ENCODE data around the gene ITPR2.

The ITPR2 gene

DNA sequence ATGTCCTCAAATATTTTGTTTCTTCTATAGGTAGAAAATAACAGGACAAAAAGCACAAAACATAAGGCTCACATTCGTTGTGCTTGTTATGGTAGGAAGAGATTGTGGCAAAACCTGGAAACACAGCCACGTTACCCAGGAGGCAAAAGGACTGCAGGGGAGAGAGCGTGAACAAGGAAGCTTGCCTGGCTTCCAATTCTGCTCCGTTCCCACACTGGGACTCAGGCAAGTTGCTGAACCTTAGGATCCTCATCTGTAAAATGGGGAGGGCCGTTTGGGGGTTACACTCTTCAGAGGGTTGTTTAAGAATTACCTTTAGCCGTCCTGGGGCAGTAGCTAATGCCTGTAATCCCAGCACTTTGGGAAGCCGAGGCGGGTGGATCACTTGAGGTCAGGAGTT lies 432.4 kb downstream of the ITPR2 start:
- DNase-seq (ENCODE audit: low read depth in 2 of 2): no peak

DNA sequence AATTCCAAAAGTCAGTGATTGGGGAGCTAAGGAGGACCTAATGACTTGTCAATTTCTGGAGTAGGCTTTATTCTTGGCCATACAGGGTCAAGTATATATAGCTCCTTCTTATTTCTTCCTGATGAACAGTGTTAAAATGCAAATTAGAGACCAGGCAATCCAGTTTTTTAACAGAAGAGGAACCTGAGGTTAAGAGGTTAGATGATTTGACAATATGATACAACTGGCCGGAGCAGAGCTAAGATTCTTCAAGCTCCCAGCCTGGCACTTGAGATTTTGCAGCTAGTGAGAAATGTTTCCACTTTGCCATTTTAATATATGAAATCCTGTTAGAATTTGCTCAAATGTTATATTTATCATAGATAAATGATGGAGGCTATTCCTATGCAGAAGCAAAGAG lies 433.6 kb downstream of the ITPR2 start:
- DNase-seq (ENCODE audit: low read depth in 2 of 2): no peak

DNA sequence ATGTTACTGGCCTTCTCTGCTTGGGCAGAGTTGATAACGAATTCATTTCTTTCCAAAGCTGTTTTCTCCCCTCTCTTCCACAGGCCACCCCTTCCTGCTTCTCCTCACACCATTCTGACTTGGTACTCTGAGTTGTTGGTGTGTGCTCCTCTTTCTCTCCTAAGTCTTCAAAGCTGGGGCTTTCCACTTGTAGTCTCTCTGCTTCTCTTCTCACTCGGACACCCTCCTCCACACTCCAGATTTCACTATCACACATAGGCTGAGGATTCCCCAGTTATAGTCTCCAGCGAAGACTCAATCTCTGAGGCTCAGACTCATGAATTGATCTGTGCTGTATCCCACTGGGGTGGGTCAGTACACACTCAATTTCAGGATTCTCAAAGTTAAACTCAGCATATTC lies 436.6 kb downstream of the ITPR2 start:
- DNase-seq (ENCODE audit: low read depth in 2 of 2): no peak

DNA sequence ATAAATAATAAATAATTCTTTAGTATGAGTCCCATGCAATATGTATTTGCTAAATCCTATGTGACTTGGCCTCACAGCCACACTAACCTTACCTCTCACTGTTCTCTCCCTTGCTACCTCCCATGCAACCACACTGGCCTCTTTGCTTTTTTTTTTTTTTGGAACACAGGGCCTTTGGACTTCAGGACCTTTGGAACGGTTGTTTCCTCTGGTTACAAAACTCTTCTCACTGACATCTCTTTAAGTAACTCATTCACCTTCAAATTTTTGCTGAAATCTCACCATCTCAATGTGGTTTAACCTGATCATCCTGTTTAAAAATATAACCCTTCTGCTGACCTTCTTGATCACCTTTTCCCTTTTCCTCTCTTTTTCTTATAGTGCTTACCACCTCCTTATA lies 443.7 kb downstream of the ITPR2 start:
- no peak for DNase-seq (ENCODE audit: low read depth in 2 of 2)

DNA sequence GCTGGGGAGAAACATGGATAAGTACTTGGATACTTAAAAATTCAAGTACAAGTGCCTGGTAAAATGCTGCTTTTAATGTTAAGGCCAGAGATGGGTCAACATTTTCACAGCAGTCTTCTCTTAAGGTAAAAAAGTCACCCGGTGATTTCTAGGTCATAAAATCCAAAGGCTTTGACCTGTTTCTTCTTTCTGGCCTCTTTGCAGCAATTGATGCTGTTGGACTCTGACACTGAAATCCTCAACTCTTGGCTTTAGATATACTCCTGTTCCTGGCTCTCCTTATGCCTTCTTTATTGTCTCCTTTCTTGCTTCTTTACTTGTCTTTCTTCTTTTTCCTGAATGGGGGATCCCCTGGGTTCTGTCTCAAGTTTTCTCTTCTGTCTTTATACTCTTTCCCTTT lies 448.5 kb downstream of the ITPR2 start:
- no peak for DNase-seq (ENCODE audit: low read depth in 2 of 2)

DNA sequence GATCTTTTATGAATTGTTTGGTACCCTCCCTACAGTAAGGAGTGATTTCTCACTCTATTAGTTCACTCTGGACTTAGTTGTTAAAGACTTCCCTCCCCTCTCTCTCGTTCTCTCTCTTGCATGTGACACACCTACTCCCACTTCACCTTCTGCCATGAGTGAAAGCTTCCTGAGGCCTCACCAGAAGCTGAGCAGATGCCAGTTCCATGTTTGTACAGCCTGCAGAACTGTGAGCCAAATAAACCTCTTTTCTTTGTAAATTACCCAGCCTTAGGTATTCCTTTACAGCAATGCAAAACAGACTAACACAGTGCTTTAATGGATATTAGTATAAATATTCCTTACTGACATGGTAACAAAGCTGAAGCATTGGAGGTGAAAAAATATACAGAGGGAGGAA lies 450.0 kb downstream of the ITPR2 start:
- DNase-seq (ENCODE audit: low read depth in 2 of 2): no peak

DNA sequence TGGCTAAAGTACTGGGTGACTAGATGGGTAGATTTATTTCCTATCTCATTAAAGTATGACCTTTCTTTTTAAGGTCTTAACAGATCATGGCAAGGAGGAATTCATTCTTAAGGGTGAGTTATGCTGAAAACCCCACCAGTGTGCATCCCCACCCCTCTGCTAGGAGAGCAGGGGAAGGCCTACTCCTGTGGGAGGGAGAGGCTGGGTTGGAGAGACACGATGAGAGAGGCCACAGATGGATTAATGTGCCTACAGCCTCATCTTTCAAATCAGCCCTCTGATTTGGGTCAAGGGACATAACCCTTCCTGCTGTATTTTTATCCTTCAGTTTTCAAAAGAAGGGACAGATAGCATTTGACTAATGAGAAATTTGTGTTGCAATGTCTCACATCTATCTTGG lies 452.1 kb downstream of the ITPR2 start:
- DNase-seq (ENCODE audit: low read depth in 2 of 2): no peak

DNA sequence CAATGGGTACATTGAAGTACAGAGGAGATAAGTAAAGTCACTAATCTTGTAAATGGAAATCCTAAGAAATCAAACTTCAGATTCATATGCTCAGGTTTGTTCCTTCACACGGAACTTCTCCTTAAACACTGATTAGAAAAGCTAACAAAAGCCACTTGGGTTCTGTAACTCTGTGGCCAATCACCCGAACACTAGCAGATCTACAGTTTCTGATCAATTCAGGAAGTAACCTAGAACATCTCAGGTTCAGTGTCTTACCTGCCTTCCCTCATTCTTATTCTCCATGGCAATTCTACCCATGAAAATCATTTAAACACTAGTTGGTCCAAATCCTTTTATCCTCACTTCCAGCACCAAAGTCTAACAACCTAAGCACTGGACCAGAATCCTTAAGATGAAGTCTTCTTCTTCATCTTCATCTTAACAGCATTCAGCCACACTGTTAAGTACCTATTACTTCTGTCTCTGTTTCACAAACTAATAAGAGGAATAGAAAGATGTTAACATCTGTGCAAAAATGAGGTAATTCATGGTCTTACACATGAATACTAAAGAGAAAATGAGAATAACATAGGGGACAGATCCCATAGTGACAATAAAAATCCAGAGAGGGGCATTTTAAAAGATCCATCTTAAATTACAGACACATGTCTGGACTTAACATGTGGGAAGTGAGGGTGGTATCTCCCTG lies 453.1 kb downstream of the ITPR2 start:
- DNase-seq (ENCODE audit: low read depth in 2 of 2): no peak

DNA sequence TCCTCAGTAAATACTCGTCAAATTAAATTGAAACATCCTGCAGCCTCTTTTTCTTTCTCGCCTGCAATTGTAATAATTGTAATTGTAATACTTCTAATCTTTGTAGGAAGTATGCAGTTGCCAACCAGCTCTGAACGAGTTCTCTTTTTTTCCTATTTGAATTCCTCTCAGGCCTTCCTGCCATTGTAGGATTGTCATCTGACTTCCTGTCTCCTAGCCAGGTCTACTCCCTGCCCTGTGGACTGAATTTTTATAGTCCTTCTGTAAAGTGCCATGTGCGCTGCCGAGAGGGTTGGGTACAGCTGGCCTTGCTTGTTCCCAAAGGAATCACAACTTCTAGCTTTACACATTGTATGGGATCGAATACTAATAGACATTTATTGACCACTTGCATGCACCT lies 454.3 kb downstream of the ITPR2 start:
- no peak for DNase-seq (ENCODE audit: low read depth in 2 of 2)

DNA sequence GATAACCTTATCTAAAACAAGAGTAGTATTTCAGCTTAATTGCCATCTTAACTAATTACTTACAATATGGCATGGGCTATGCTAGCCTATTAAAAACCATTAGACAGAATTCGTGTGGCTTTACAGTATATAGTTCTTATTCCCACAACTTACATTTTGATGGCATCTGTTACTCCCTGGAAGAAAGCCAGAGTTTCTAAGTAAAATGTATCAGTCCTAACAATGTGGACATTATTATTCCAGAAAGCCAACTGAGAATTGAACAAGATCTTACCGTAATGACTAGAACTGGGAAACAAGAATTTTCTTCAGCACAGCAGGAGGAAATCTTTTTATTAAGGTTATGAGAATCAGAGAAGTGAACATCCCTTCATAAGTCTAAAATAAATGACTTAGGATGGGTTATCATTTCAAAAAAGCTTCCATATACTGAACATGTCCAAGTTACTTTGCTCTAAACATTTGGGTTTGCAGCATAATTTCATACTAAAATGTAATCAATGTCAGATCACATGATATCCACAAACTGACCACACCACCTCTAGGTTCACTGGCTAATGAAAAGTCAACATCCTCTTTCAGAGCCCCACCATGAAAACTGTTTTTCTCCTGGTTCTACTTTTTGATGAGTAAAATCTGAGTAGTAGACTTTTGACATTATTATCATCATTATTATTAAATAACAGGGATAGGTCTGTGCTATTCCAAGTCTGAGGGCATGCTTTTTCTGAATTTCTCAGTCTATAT lies 457.9 kb downstream of the ITPR2 start:
- DNase-seq (ENCODE audit: low read depth in 2 of 2): no peak

DNA sequence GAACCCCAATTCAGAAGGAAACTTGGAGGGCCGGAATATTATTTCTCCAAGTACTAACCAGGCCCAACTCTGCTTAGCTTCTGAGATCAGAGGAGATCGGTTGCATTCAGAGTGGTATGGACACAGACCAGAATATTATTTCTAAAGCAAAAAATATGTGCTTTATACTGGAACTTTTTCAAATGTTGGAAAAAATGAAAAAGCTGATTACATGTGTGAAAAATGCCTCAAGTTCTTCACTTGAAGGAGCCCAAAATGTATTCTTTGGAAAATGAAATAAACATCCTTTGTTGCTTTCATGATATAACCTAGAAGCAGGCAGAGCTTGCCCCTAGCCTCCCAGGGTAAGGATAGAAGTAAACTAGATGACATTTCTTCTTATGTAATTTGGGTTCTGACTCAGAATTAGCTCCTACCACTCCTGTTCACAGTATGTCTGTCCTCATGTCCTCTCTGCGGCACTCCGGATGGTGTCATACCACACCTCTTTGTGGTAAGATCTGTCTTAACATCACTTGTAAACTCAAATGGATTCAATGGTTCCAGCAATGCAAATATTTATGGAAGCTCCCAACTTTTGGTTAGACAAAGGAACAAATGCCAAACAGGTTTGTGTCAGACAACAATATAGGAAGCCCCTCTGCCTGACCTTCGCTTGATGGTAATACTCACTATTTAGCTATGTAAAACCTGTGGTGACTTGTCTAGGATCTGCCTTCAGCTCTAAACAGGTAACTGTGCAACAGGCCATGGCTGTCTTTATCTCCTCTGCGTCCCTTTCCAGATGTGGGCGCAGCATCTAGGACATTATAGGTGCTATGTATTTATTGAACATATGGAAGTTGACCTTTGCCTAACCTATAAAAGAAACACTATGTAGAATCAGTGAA lies 459.1 kb downstream of the ITPR2 start:
- no peak for DNase-seq (ENCODE audit: low read depth in 2 of 2)

DNA sequence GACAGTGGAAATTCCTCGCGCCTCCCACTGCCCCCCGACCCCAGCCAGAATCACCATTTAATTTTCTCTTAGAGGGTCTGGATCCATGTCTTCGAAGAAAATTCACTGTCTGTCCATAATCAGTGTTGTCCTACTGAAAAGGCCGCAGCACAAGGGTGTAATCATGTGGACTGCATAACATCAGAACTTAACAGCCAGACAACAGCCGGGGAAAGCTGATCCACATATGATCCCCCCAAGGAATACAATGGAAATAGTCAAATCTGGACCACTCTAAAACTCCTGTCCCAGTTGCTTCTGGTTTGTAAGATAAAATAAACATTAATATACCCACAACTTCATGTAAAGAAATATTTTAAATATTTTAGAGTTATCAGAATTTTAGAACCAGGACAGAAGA lies 460.1 kb downstream of the ITPR2 start:
- DNase-seq (ENCODE audit: low read depth in 2 of 2): no peak

DNA sequence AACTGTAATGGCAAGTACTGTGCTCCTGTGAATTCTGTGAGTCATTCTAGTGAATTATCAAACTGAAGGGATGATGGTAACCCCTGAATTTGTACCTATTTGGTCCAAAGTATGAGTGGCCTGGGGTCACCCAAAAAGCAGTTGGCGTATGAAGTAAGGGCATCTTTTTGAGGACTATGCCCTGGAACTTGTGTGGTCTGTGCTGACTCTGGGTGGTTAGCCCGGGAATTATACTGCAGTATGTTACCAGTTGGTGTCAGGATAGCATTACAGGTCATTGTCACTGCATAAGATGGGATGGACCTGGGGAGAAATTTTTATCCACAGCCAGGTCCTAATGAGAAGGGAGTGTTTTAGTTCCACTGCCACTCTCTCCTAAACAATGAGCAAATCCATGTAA lies 462.9 kb downstream of the ITPR2 start:
- DNase-seq (ENCODE audit: low read depth in 2 of 2): no peak

DNA sequence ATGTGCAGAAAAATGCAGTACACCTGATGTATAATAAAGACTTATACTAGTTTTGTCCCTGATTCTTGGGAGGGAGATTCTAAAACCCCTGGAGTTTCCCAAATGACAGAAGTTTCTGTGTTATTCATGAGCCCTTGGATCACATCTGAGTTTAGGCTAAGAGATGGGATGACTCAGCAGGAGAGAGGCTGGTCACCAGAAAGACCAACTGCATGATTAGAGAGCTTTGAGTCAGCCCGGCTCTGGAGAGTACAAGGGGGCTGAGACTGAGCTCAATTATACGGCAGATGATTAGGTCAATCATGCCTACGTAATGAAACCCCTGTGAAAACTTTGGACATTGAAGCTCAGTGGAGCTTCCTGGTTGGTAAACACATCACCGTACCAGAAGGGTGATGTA lies 463.4 kb downstream of the ITPR2 start:
- no peak for DNase-seq (ENCODE audit: low read depth in 2 of 2)

DNA sequence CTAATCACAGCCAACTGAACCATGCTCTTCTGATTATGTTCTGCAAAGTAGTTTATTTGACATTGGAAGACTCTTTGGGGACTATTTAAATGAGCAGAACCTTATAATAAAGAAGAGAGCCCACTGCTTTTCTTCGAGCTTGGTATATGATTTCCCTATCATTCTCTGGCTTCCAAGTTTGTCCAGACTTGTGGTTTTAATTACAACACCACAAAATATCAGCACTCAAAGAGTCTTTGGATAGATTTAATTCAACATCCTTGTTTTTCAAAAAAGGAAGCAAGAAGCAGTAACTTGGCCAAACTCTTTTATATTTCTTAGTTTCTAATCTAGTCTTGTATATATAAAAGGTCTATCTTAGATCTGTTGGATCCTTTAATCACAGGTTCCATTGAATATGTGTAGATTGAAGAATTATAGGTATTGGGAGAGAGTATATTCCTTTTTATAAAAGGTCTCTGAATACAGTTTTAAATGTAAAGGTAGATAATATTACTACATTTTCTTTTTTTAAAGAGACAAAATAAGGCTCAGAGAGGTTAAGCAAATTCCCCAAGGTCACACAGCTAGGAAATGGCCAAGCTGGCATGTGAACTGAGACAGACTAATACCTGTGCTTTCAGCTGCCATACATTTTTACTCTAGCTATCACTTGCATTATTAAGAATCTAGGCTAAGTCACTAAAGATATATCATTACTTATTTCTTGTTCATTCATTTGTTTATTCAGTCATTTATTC lies 464.8 kb downstream of the ITPR2 start:
- DNase-seq (ENCODE audit: low read depth in 2 of 2): no peak

DNA sequence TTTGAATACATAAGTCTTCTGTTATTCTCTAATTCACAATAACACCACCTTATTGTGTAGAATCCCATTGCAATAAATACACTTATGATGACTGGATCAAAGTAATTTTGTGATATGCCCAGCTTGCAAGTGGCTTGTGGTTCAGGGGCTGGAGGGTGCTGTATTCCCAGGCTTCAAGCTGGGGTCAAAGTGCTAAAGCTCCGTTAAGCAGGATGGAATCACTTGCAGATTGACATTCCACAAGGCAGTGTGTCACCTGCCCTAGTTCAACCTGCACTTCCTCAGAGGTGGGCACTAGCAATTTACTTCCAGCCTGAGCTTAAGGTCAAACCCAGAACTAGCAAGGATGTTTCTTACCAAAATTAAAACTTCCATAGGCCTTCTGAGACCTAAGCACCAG lies 471.0 kb downstream of the ITPR2 start:
- no peak for DNase-seq (ENCODE audit: low read depth in 2 of 2)

DNA sequence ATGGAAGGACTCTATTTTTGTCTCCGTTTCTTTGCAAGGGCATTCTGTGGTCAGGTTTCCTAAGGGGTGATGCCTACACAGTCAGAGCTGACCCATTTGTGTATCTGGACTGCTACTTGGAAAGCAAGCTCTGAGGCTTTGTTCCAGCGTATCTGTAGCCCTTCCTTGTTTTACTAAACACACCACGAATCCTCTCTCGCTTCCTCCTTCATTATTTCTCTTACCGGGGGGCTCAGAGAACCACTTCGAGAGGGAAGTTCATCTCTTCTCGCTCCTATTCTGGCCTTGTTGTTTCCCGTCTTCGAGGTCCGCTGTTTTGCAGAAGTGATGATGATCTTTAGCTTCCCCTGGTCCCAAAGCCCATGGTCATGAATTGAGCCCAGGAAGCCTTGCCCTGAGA lies 472.9 kb downstream of the ITPR2 start:
- no peak for DNase-seq (ENCODE audit: low read depth in 2 of 2)

DNA sequence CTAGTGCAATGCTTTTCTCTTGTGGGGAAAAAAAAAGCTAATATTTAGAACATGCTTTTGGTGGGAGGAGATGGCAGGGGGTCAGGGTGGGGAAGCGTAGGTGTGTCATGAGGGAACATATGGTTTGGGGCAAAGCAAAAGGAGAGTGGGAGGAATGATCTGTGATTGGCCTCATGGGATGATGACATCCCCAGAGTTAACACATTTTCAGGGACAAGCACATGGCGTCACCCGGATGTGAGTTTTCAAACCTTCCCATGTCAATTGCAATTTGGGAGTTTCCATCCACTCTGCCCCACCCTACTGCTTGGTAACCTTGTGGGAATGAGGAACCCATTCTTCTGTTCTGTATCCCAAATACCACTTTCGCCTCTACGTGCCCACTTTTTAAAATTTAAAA lies 473.4 kb downstream of the ITPR2 start:
- DNase-seq (ENCODE audit: low read depth in 2 of 2): no peak

DNA sequence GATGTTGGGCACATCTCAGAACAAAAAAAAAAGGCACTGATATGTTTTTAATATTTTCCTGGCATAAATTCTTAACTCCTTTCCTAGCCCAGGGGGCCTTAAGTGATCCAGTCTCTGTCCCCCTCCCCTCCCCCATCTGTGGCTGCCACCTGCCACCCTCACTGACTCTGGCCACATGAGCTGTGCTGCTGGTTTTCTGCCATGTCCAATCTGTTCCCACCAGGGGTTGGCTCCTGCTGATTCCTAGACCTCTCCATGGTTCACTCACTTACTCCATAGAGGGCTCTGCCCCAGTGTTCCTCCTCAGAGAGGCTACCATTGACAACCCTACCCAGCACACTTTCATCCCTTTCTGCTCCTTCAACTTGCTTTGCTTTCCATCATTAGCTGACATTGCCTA lies 474.3 kb downstream of the ITPR2 start:
- no peak for DNase-seq (ENCODE audit: low read depth in 2 of 2)

DNA sequence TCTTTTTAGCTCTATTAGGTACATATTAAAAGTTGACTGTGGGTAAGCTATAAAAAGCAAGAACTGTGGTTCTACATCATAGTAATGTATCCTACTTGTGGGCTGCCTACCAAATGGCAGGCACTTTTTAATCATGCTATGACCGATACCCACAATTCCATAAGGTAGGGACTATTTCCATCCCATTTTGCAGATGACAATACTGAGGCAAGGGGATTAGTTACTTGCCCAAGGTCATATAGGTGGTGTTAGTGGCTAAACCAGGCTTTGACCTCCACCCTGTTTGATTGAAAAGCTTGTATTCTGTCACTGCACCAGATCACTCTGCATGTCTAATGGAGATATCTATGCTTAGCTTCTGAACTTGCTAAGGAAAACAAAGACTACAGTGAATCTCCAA lies 485.7 kb downstream of the ITPR2 start:
- DNase-seq (ENCODE audit: low read depth in 2 of 2): no peak

DNA sequence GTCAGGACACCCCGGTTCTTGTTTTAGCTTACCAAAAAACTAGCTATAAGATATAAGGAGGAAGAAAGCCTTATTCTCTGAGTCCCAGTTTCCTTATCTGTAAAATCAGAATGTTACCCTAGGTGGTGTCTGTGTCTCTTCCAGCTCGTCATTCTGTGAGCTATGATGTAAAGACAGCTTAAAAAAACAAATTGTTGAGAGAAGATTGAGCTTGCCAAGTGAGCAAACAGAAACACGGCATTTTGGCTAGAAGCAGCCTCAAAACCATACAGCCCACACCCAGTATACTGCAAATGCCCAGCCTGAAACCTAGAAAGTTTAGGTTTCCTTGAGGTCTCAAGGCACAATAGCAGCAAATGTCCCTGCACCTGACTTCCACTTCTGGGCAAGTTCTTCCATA lies 486.3 kb downstream of the ITPR2 start:
- no peak for DNase-seq (ENCODE audit: low read depth in 2 of 2)

DNA sequence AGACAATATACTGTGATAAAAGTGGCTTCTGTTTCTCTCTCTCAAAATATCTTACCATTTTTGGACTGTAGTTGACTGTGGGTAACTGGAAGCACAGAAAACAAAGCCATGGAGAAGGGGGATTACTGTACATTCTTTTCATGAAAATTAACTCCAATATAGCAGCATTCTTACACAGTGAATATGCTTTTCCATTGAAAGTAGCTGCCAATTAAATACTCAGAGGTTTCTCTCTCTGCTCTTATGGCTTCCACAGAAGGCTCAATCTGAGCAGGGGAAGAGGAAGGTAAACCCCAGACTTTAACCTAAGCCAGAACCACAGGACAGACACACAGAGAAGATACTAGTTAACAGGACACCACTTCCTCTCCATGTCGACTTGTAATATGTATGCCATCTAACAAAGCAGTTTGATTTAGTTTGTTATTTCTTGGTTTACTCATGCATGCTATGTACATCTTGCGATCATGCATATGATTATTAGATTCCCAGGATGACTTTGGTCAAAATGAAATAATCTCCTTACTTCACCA lies 487.5 kb downstream of the ITPR2 start:
- DNase-seq (ENCODE audit: low read depth in 2 of 2): no peak

Measured in stimulated activated CD8-positive, alpha-beta memory T cell treated with anti-CD3 and anti-CD28 coated beads, Interleukin-2, amount 100 ng/mL, for 48 hours (primary cell).